SK-N-SH (cell line): Measurements from ENCODE around the gene SERPINB13. TPM values are rescaled to one million over a fixed set of nuclear protein-coding genes. Genes with fewer than 3 reads are reported as not detected.

Source experiments
- CTCF ChIA-PET: fragments of 300-600, 350-600 bp; formaldehyde crosslinking; extraction: SDS; loops from one replicate; lab custom pipeline; 2021; lab: Yijun Ruan, JAX
- POLR2A ChIA-PET: fragments of 350-600 bp; sonication (Branson Sonifier 250); formaldehyde crosslinking; extraction: SDS; loops from one replicate; lab custom pipeline; 2020; ENCODE audit warnings: antibody characterized with exemption, inconsistent platforms; lab: Yijun Ruan, JAX
- DNase-seq: peaks from one replicate; pipeline ENCODE4 v3.0.0; 2012
- H2AFZ ChIP-seq: fragments of 200-600 bp; sonication (generic); 2 replicates; pipeline ENCODE4 v1.8.1; 2016; ENCODE audit warnings: antibody characterized with exemption, mild to moderate bottlenecking, low read depth
- H3F3A ChIP-seq: fragments of 200-600 bp; sonication (generic); replicated peaks from 2 replicates; pipeline ENCODE3; 2016; ENCODE audit warnings: antibody characterized with exemption, mild to moderate bottlenecking; ENCODE audit not compliant: insufficient read depth
- H3K27ac ChIP-seq, 2 experiments: fragments of 200-500 bp in 1 of 2; fragments of 200-600 bp in 1 of 2; sonication (Bioruptor generic) in 1 of 2; sonication (generic), shearing (Covaris generic) in 1 of 2; 2 replicates each; pipeline versions ENCODE4 v1.5.1 to v1.6.1; 2014 to 2016; ENCODE audit warnings: low read depth in 2 of 2, inconsistent platforms in 1 of 2, low read length in 1 of 2, mild to moderate bottlenecking in 1 of 2, mixed read lengths in 1 of 2
- H3K27me3 ChIP-seq: fragments of 200-600 bp; sonication (generic), shearing (Covaris generic); 2 replicates; pipeline ENCODE4 v1.6.1; 2016; ENCODE audit warnings: mixed run types; ENCODE audit not compliant: insufficient read depth
- H3K36me3 ChIP-seq, 2 experiments: fragments of 200-500 bp in 1 of 2; fragments of 200-600 bp in 1 of 2; sonication (Bioruptor generic) in 1 of 2; sonication (generic) in 1 of 2; replicated peaks in 1 of 2; 2 replicates each; pipeline versions ENCODE3 to v1.5.1; 2014 to 2016; ENCODE audit warnings: low read length in 1 of 2, mild to moderate bottlenecking in 1 of 2; ENCODE audit not compliant: insufficient read depth in 2 of 2, control insufficient read depth in 1 of 2
- H3K4me1 ChIP-seq, 2 experiments: fragments of 200-500 bp in 1 of 2; fragments of 200-600 bp in 1 of 2; sonication (Bioruptor generic) in 1 of 2; sonication (generic), shearing (Covaris generic) in 1 of 2; 2 replicates each; pipeline versions ENCODE4 v1.5.1 to v1.6.1; 2014 to 2016; ENCODE audit warnings: low read depth in 1 of 2, low read length in 1 of 2, mixed run types in 1 of 2; ENCODE audit not compliant: insufficient read depth in 2 of 2, control insufficient read depth in 1 of 2
- H3K4me2 ChIP-seq: fragments of 200-600 bp; sonication (generic), shearing (Covaris generic); 2 replicates; pipeline ENCODE4 v1.6.1; 2017; ENCODE audit warnings: mixed run types
- H3K4me3 ChIP-seq, 2 experiments: fragments of 200-500 bp in 1 of 2; fragments of 200-600 bp in 1 of 2; sonication (Bioruptor generic) in 1 of 2; sonication (generic), shearing (Covaris generic) in 1 of 2; 2 replicates each; pipeline versions ENCODE4 v1.5.1 to v1.8.1; 2014 to 2016; ENCODE audit warnings: low read depth in 2 of 2, inconsistent platforms in 1 of 2, low read length in 1 of 2, mild to moderate bottlenecking in 1 of 2, mixed read lengths in 1 of 2, moderate library complexity in 1 of 2
- H3K79me2 ChIP-seq: fragments of 200-600 bp; sonication (generic); 2 replicates; pipeline ENCODE4 v1.8.1; 2017; ENCODE audit warnings: mild to moderate bottlenecking; ENCODE audit not compliant: insufficient read depth
- H3K9ac ChIP-seq: fragments of 200-600 bp; sonication (generic); 2 replicates; pipeline ENCODE4 v1.6.1; 2017; ENCODE audit warnings: mixed run types
- H3K9me2 ChIP-seq: fragments of 200-600 bp; sonication (generic); 2 replicates; pipeline ENCODE4 v1.6.1; 2017; ENCODE audit warnings: mixed run types
- H3K9me3 ChIP-seq: fragments of 200-600 bp; sonication (generic); 2 replicates; pipeline ENCODE4 v1.6.1; 2017; ENCODE audit warnings: mixed run types, mild to moderate bottlenecking, moderate library complexity
- H4K20me1 ChIP-seq: fragments of 200-600 bp; sonication (generic); 2 replicates; pipeline ENCODE4 v1.6.1; 2017; ENCODE audit warnings: mild to moderate bottlenecking, mixed run types; ENCODE audit not compliant: insufficient read depth
- CTCF ChIP-seq: fragments of 200-600 bp; sonication (generic); IDR thresholded peaks from 2 replicates; pipeline ENCODE4 v1.6.1; 2017; ENCODE audit warnings: antibody characterized with exemption, mild to moderate bottlenecking, moderate library complexity
- FOSL2 ChIP-seq: IDR thresholded peaks from 2 replicates; pipeline ENCODE4 v1.4.0; 2012; ENCODE audit warnings: low read depth, mild to moderate bottlenecking, moderate library complexity, borderline replicate concordance
- MEF2A ChIP-seq: IDR thresholded peaks from 2 replicates; pipeline ENCODE4 v1.4.0; 2012; ENCODE audit warnings: low read depth, borderline replicate concordance
- NFIC ChIP-seq: IDR thresholded peaks from 2 replicates; pipeline ENCODE4 v1.4.0; 2012; ENCODE audit warnings: borderline replicate concordance
- NRF1 ChIP-seq: IDR thresholded peaks from 2 replicates; pipeline ENCODE4 v1.6.1; 2012; ENCODE audit warnings: low read depth, mild to moderate bottlenecking, low read length
- RAD21 ChIP-seq: IDR thresholded peaks from 2 replicates; pipeline ENCODE4 v1.6.1; 2012; ENCODE audit warnings: mild to moderate bottlenecking, low read length
- RCOR1 ChIP-seq: fragments of 150-350 bp; IDR thresholded peaks from 2 replicates; pipeline ENCODE4 v1.6.1; 2017; ENCODE audit warnings: antibody characterized with exemption, low read length
- REST ChIP-seq: IDR thresholded peaks from 2 replicates; pipeline ENCODE4 v1.6.1; 2012; ENCODE audit warnings: mild to moderate bottlenecking, low read depth, low read length, moderate library complexity
- RXRA ChIP-seq: IDR thresholded peaks from 2 replicates; pipeline ENCODE4 v1.4.0; 2012; ENCODE audit warnings: low read depth, mild to moderate bottlenecking, borderline replicate concordance
- TCF12 ChIP-seq: IDR thresholded peaks from 2 replicates; pipeline ENCODE4 v1.4.0; 2012
- USF2 ChIP-seq: fragments of 150-350 bp; IDR thresholded peaks from 2 replicates; pipeline ENCODE4 v1.6.1; 2017; ENCODE audit warnings: antibody characterized with exemption, low read length, low read depth, borderline replicate concordance
- ZBTB33 ChIP-seq: IDR thresholded peaks from 2 replicates; pipeline ENCODE4 v1.4.0; 2012; ENCODE audit warnings: low read depth, borderline replicate concordance
- polyA plus RNA-seq, 3 experiments: library from polyadenylated mRNA; depleted of rRNA; stranded (reverse); fragments of >200 nt; gene quantifications; 2 replicates each; pipeline ENCODE4 v1.2.3, GENCODE V29; 2012

The SERPINB13 gene
- polyA plus RNA-seq, 1 of the 3 experiments (the other 2 are of a cell fraction): not detected

- no peak for TF ChIP-seq ZBTB33
- TF ChIP-seq RAD21: no peak
- TF ChIP-seq RCOR1: no peak
- no peak for TF ChIP-seq CTCF
Measured at GRCh38 chr18:63626431-63626830, 39.3 kb downstream of the SERPINB13 start (continued).

GRCh38 chr18:63627819-63628218, 40.7 kb downstream of the SERPINB13 start:
- Histone ChIP-seq H3K36me3 (peaks cover 0 to 2% of the 10 kb centered on the region in 2 experiments), H3K4me3 (no peak overlapping the region), H3K9me3 (peaks cover 7% of the 10 kb centered on the region), H3K4me1 (no peaks in the 10 kb centered on the region), H2AFZ (no peak overlapping the region), H3K79me2 (no peaks in the 10 kb centered on the region), H3K4me2 (no peak overlapping the region), H3F3A (no peaks in the 10 kb centered on the region), H3K9me2 (no peaks in the 10 kb centered on the region), H4K20me1 (no peaks in the 10 kb centered on the region), H3K27me3 (no peaks in the 10 kb centered on the region), H3K9ac (no peak overlapping the region), H3K27ac (no peak overlapping the region)
- CTCF ChIA-PET: interaction anchor here (0.7 kb wide), 1 partner anchor 110 kb away, joined by 3 read pairs; no protein-coding TSS in a partner anchor
- POLR2A ChIA-PET: no interaction called here
- TF ChIP-seq CTCF (no peak), FOSL2 (no peak), NRF1 (no peak), RXRA (no peak), MEF2A (no peak), USF2 (no peak), NFIC (no peak), RCOR1 (no peak), TCF12 (no peak), ZBTB33 (no peak), REST (no peak)
- no peak for DNase-seq
